Left lung (tissue), 10 donors: ENCODE results near the gene MCF2. TPM values are rescaled to one million over a fixed set of nuclear protein-coding genes. Genes with fewer than 3 reads are reported as not detected.
A peak's percentile ranks its signal among the peaks of the same experiment; 100 is the strongest.

Source experiments
- ATAC-seq: fragments of 200-7000 bp; cut with Tn5 transposase; one replicate; pipeline ENCODE4 v1.9.1; 2020; ENCODE audit warnings: moderate library complexity
- DNase-seq, 4 donors: peaks; one replicate each; pipeline ENCODE4 v3.0.0-alpha.2; 2013 to 2020
- H3K27ac ChIP-seq, 2 donors: fragments of 200-600 bp; sonication (generic) in 1 of 2; one replicate each; pipeline versions ENCODE4 v1.5.0 to v1.8.0; 2020 to 2021
- H3K27me3 ChIP-seq, 2 donors: fragments of 200-600 bp; sonication (generic) in 1 of 2; one replicate each; pipeline versions ENCODE4 v1.5.0 to v1.8.0; 2020 to 2021
- H3K36me3 ChIP-seq, 2 donors: fragments of 200-600 bp; sonication (generic) in 1 of 2; one replicate each; pipeline versions ENCODE4 v1.5.0 to v1.8.0; 2020 to 2021
- H3K4me1 ChIP-seq, 2 donors: fragments of 200-600 bp; one replicate each; pipeline ENCODE4 v1.8.0; 2021
- H3K4me3 ChIP-seq, 2 donors: fragments of 200-600 bp; sonication (generic) in 1 of 2; one replicate each; pipeline versions ENCODE4 v1.5.0 to v1.8.0; 2020 to 2021; ENCODE audit warnings: mild to moderate bottlenecking in 1 of 2
- H3K9me3 ChIP-seq, 2 donors: fragments of 200-600 bp; sonication (generic) in 1 of 2; one replicate each; pipeline versions ENCODE4 v1.5.0 to v1.8.0; 2020 to 2021
- CTCF ChIP-seq, 2 donors: fragments of 200-600 bp; sonication (generic) in 1 of 2; IDR thresholded peaks; one replicate each; pipeline versions ENCODE4 v1.5.0 to v1.8.0; 2021; ENCODE audit warnings: antibody characterized with exemption in 2 of 2
- intact Hi-C, 2 donors: fragments of 100-400 bp; cut with DNase I; formaldehyde crosslinking; loops; one replicate each; pipeline versions ENCODE4 v1.11.2 to v1.14.2; 2022
- polyA plus RNA-seq, 6 donors: library from polyadenylated mRNA; unstranded; fragments of 120-200 nt; gene quantifications; one replicate each; pipeline ENCODE4 v1.2.1, GENCODE V29; 2013; ENCODE audit not compliant: insufficient read length in 6 of 6
- total RNA-seq, 2 donors: library from RNA; stranded (reverse); fragmentation: NEBNext Ultra II Directional; extraction: Animal tissue kit (Norgen Biotek cat#: 25700); gene quantifications; one replicate each; pipeline ENCODE4 v1.2.1, GENCODE V29; 2021
- donor health status: DM: no; HTN: yes; CAD: no.
- donor health status: DM: no; HTN: no; CAD: no.

Gene MCF2
- total and polyA plus RNA-seq, 8 donors: 0.05 to 0.27 (median 0.13) TPM; not detected in 2

- no peak overlapping the region for H3K27ac ChIP-seq
- no peaks in the 10 kb centered on the region for H3K9me3 ChIP-seq
- intact Hi-C loops: no loop called here
- H3K4me1 ChIP-seq: no peaks in the 10 kb centered on the region
- H3K36me3 ChIP-seq: no peaks in the 10 kb centered on the region
- ATAC-seq (no peak), DNase-seq (no peak)
- no peaks in the 10 kb centered on the region for H3K27me3 ChIP-seq
- H3K4me3 ChIP-seq: no peak overlapping the region
- no peak for TF ChIP-seq CTCF (IDR thresholded peaks at IDR 0.05)
Observed at GRCh38 chrX:139720979-139721378, 13.0 kb upstream of the MCF2 start.

- DNase-seq (no peak), ATAC-seq (peak; percentile 38)
- Histone ChIP-seq H3K36me3 (no peaks in the 10 kb centered on the region), H3K4me3 (no peak overlapping the region), H3K9me3 (no peaks in the 10 kb centered on the region), H3K27ac (no peak overlapping the region), H3K4me1 (no peaks in the 10 kb centered on the region), H3K27me3 (no peaks in the 10 kb centered on the region)
- TF ChIP-seq CTCF (IDR thresholded peaks at IDR 0.05): no peak
- intact Hi-C loops: no loop called here
Observed at GRCh38 chrX:139720136-139720535, 12.2 kb upstream of the MCF2 start.

GRCh38 chrX:139702658-139703057 lies 5.3 kb downstream of the MCF2 start:
- intact Hi-C loops: no loop called here
- no peak for DNase-seq
- Histone ChIP-seq H3K27ac (no peak overlapping the region), H3K4me1 (no peaks in the 10 kb centered on the region), H3K4me3 (no peak overlapping the region), H3K9me3 (no peaks in the 10 kb centered on the region), H3K36me3 (no peaks in the 10 kb centered on the region), H3K27me3 (no peaks in the 10 kb centered on the region)
- no peak for ATAC-seq
- TF ChIP-seq CTCF (IDR thresholded peaks at IDR 0.05): no peak

GRCh38 chrX:139692908-139693307 lies 15.1 kb downstream of the MCF2 start:
- H3K9me3 ChIP-seq: no peaks in the 10 kb centered on the region
- H3K36me3 ChIP-seq: no peaks in the 10 kb centered on the region
- TF ChIP-seq CTCF (IDR thresholded peaks at IDR 0.05): no peak
- peaks cover 7 to 26% of the 10 kb centered on the region in 2 donors for H3K27me3 ChIP-seq
- ATAC-seq: no peak
- DNase-seq: no peak
- no peak overlapping the region for H3K27ac ChIP-seq
- intact Hi-C loops: no loop called here
- H3K4me1 ChIP-seq: peaks cover 0 to 4% of the 10 kb centered on the region in 2 donors
- H3K4me3 ChIP-seq: no peak overlapping the region

GRCh38 chrX:139692506-139692849 lies 15.5 kb downstream of the MCF2 start:
- ATAC-seq: peak; percentile 58
- Histone ChIP-seq H3K27ac (no peak overlapping the region), H3K4me1 (peaks cover 0 to 4% of the 10 kb centered on the region in 2 donors), H3K4me3 (peak overlapping the region; percentile 16 to 21), H3K36me3 (no peaks in the 10 kb centered on the region), H3K9me3 (no peaks in the 10 kb centered on the region), H3K27me3 (peaks cover 7 to 26% of the 10 kb centered on the region in 2 donors)
- TF ChIP-seq CTCF (IDR thresholded peaks at IDR 0.05): no peak
- intact Hi-C loops: no loop called here
- no peak for DNase-seq
